ENCODE results near the gene DNAJC5.

DNA sequence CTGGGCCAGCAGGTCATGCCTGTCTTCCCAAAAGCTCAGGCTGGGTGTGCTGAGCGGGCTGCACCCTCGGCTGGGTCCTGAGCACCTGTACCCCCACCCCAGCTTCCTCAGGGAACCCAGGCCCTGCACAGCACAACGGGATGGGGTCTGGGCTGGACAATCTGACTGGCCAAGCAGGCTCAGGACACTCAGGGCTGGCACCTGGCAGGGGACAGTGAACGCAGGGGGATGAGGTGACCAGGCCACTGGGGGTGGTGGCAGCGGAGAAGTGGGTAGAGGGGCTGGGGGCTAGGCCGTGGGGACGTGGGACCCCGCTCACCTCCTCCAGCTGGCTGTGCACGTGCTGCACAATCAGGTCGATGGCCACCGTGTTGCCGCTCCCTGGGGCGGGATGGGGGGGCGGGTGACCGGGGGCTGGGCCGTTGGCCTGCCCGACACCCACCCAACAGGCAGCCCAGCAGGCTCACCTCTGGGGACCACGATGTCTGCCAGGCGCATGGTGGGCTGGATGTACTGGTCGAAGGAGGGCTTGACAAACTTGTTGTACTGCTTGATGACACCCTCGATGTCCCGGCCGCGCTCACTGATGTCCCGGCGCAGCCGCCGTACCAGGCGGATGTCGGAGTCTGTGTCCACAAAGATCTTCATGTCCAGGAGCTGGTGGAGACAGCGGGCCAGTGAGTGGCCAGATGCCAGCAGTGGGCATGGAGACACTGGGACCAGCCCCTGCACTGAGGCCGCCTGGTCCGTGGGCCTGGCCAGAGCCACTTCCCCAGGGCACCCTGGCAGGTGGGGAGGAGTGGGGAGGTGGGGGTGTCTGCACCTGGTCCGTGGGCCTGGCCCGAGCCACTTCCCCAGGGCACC lies 49.4 kb downstream of the DNAJC5 start:
- TF ChIP-seq, protein P1, sequence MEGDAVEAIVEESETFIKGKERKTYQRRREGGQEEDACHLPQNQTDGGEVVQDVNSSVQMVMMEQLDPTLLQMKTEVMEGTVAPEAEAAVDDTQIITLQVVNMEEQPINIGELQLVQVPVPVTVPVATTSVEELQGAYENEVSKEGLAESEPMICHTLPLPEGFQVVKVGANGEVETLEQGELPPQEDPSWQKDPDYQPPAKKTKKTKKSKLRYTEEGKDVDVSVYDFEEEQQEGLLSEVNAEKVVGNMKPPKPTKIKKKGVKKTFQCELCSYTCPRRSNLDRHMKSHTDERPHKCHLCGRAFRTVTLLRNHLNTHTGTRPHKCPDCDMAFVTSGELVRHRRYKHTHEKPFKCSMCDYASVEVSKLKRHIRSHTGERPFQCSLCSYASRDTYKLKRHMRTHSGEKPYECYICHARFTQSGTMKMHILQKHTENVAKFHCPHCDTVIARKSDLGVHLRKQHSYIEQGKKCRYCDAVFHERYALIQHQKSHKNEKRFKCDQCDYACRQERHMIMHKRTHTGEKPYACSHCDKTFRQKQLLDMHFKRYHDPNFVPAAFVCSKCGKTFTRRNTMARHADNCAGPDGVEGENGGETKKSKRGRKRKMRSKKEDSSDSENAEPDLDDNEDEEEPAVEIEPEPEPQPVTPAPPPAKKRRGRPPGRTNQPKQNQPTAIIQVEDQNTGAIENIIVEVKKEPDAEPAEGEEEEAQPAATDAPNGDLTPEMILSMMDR (IDR thresholded peaks at IDR 0.05): no peak
- TF ChIP-seq POLR2A (IDR thresholded peaks at IDR 0.05) (no peak), EP300 (IDR thresholded peaks at IDR 0.05) (no peak)
